Measurements from ENCODE around the gene PLEKHA8. TPM values are rescaled to one million over a fixed set of nuclear protein-coding genes. Genes with fewer than 3 reads are reported as not detected.

Gene PLEKHA8
- total RNA-seq, 1 donor from 2014 or later = 19.5 TPM

DNA sequence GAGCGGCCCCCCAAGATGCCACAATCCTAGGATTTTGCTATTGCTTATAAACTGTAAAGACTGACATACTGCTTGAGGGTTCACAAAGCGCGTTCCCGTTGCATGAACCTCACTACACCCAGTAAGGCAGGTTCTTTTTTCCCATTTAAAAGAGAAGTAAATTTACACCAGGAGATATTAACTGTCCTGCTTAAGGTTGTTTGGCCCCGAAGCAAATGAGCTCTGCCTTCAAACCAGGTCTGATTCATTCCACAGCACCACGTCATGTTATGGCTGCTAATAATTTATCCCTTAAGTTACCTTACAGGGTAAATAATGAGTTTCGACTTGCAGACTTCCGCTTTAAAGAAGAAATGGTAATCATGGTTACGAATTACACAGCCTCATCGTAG lies 1.2 kb upstream of the PLEKHA8 start:
- no peak overlapping the region for H3K4me3 Mint-ChIP-seq (ENCODE audit: unreplicated experiment)
- H3K27me3 Mint-ChIP-seq (ENCODE audit: unreplicated experiment) = no peaks in the 10 kb centered on the region
- no peaks in the 10 kb centered on the region for H3K36me3 Mint-ChIP-seq (ENCODE audit: unreplicated experiment)
- DNase-seq (ENCODE audit: extremely low spot score, unreplicated experiment) = no peak
- no peaks in the 10 kb centered on the region for H3K9me3 Mint-ChIP-seq (ENCODE audit: unreplicated experiment)
- TF ChIP-seq, protein P1, sequence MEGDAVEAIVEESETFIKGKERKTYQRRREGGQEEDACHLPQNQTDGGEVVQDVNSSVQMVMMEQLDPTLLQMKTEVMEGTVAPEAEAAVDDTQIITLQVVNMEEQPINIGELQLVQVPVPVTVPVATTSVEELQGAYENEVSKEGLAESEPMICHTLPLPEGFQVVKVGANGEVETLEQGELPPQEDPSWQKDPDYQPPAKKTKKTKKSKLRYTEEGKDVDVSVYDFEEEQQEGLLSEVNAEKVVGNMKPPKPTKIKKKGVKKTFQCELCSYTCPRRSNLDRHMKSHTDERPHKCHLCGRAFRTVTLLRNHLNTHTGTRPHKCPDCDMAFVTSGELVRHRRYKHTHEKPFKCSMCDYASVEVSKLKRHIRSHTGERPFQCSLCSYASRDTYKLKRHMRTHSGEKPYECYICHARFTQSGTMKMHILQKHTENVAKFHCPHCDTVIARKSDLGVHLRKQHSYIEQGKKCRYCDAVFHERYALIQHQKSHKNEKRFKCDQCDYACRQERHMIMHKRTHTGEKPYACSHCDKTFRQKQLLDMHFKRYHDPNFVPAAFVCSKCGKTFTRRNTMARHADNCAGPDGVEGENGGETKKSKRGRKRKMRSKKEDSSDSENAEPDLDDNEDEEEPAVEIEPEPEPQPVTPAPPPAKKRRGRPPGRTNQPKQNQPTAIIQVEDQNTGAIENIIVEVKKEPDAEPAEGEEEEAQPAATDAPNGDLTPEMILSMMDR (IDR thresholded peaks at IDR 0.05) = no peak
- H3K27ac Mint-ChIP-seq (ENCODE audit: unreplicated experiment) = peak overlapping the region; percentile 88
- H3K4me1 Mint-ChIP-seq (ENCODE audit: unreplicated experiment) = peaks cover 39% of the 10 kb centered on the region

DNA sequence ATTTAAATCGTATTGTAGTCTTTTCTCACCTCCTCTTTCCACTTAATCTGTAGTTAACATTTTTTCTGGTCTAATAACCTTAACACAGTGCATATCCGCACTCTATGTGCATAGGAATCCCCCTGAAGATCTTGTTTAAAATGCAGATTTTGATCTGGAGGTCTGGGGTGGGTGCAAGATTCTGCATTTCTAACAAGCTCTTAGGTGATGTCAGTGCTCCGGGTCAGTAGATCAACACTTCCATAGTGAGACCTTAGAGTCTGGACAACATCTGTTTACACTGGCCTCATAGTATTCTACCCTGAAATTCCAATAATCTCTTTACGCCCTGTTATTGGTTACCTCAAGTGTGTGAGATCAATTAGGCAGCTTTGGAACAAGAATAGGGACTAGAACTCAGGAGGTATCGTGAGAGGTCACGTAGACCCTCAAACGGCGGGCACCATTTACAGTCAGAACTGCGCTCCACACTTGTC lies 434 bp upstream of the PLEKHA8 start:
- H3K4me1 Mint-ChIP-seq (ENCODE audit: unreplicated experiment) = peaks cover 46% of the 10 kb centered on the region
- peak overlapping the region; percentile 88 for H3K27ac Mint-ChIP-seq (ENCODE audit: unreplicated experiment)
- H3K9me3 Mint-ChIP-seq (ENCODE audit: unreplicated experiment) = no peaks in the 10 kb centered on the region
- H3K36me3 Mint-ChIP-seq (ENCODE audit: unreplicated experiment) = no peaks in the 10 kb centered on the region
- H3K4me3 Mint-ChIP-seq (ENCODE audit: unreplicated experiment) = no peak overlapping the region
- DNase-seq (ENCODE audit: extremely low spot score, unreplicated experiment) = no peak
- TF ChIP-seq, protein P1 (IDR thresholded peaks at IDR 0.05) = no peak
- H3K27me3 Mint-ChIP-seq (ENCODE audit: unreplicated experiment) = no peaks in the 10 kb centered on the region

DNA sequence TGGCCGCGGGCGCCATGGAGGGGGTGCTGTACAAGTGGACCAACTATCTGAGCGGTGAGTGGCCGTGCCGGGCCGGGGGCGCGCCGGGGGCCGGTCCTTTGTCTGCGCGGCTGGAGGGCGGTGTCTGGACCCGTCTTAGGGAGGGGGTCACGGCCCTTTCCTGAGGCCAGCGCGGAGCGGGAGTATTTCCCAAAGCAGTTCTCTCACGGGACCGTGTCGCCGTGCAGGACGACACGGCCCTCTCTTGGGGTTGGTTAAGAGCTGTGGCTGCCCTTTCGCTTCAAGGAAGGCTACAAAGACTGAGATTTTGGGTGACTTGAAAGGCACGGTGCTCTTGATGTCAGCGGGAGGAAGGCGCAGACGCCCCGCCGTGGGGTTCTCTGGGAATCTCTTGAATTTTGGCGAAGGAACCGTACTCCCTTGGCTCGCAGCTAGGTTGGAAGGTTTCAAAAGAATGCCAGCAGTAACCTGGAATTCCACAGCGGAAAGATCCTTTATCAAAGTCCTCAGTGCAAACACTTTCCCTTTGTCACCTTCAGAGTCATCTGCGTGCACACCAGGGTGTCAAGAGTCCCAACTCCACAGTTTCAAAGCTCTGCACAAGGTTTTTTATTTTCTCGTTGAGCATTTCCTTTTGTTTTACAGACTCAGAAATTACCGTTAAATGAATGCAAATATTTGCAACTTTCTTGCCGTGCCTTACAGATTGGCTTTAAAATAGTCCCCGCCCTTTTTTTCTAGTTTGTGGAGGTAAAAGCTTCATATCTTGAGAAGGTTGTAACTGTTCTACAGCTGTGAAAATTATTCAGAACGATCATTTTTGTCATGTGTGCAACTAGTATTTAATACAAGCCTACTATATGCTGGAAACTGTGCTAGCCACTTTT lies 780 bp downstream of the PLEKHA8 start:
- no peak overlapping the region for H3K4me3 Mint-ChIP-seq (ENCODE audit: unreplicated experiment)
- TF ChIP-seq, protein P1 (IDR thresholded peaks at IDR 0.05) = no peak
- peaks cover 44% of the 10 kb centered on the region for H3K4me1 Mint-ChIP-seq (ENCODE audit: unreplicated experiment)
- H3K27ac Mint-ChIP-seq (ENCODE audit: unreplicated experiment) = no peak overlapping the region
- no peak for DNase-seq (ENCODE audit: extremely low spot score, unreplicated experiment)
- peaks cover 4% of the 10 kb centered on the region for H3K36me3 Mint-ChIP-seq (ENCODE audit: unreplicated experiment)
- no peaks in the 10 kb centered on the region for H3K9me3 Mint-ChIP-seq (ENCODE audit: unreplicated experiment)
- H3K27me3 Mint-ChIP-seq (ENCODE audit: unreplicated experiment) = no peaks in the 10 kb centered on the region

DNA sequence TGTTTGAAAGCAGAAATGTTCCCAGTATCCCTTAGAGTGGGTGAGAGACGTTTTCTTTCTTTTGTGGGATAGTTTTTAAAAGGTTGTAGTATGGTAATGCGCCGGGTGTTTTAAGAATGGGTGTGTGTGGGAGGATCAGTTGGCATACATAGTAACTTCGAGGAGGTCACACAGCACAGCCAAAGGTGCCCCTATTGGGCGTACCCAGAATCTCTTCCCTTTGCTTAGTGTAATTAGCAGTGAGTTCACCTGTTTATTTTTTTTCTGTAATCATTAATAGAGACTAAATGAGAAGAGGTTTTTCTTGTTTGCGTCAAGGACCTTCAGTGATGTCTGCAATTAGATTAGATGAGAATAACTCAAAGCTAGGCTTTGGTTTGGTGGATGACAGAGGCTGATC lies 1.5 kb downstream of the PLEKHA8 start:
- peaks cover 40% of the 10 kb centered on the region for H3K4me1 Mint-ChIP-seq (ENCODE audit: unreplicated experiment)
- H3K36me3 Mint-ChIP-seq (ENCODE audit: unreplicated experiment) = peaks cover 8% of the 10 kb centered on the region
- H3K27me3 Mint-ChIP-seq (ENCODE audit: unreplicated experiment) = no peaks in the 10 kb centered on the region
- no peak for DNase-seq (ENCODE audit: extremely low spot score, unreplicated experiment)
- TF ChIP-seq, protein P1 (IDR thresholded peaks at IDR 0.05) = no peak
- H3K27ac Mint-ChIP-seq (ENCODE audit: unreplicated experiment) = no peak overlapping the region
- no peak overlapping the region for H3K4me3 Mint-ChIP-seq (ENCODE audit: unreplicated experiment)
- H3K9me3 Mint-ChIP-seq (ENCODE audit: unreplicated experiment) = no peaks in the 10 kb centered on the region

DNA sequence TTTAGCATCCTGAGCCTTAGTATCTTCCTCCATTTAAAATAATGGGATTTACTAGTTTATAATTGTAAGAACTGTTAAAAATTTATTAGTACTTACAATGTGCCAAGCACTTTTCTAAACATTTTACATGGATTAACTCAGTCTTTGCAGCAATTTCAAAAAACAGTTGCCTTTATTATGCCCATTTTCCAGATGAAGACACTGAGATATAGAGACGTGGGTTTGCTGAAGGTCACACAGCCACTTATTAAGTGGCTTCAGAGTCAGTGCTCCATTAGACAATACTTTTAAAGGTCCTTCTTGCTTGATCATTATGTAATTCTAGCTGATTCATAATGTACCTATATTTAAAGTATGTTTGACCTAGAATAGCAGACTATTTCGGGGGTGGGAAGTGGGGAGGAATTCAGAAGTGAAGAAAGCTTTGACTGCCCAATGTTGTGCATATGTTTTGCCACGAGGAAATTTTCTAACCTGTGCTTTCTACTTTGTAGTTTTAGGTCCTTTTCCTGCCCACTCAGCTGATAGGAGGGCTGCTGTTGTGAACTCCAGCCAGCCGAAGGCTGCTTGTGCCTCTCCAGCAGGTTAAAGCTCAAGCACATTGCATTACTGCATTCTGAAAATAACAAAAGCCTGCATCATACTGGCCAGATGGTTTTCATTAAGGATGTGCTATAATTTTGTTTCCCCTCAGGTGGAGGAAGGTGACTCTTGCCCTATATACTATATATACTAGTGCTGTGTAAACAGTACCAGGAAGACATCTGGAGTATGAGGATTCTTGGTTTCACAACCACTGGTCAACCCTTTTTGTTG lies 4.3 kb downstream of the PLEKHA8 start:
- H3K27me3 Mint-ChIP-seq (ENCODE audit: unreplicated experiment) = no peaks in the 10 kb centered on the region
- peaks cover 25% of the 10 kb centered on the region for H3K4me1 Mint-ChIP-seq (ENCODE audit: unreplicated experiment)
- no peaks in the 10 kb centered on the region for H3K9me3 Mint-ChIP-seq (ENCODE audit: unreplicated experiment)
- peaks cover 13% of the 10 kb centered on the region for H3K36me3 Mint-ChIP-seq (ENCODE audit: unreplicated experiment)
- H3K4me3 Mint-ChIP-seq (ENCODE audit: unreplicated experiment) = no peak overlapping the region
- peak overlapping the region; percentile 85 for H3K27ac Mint-ChIP-seq (ENCODE audit: unreplicated experiment)
- DNase-seq (ENCODE audit: extremely low spot score, unreplicated experiment) = no peak
- TF ChIP-seq, protein P1 (IDR thresholded peaks at IDR 0.05) = no peak

Measured in osteocyte (in vitro differentiated cells).